NT2/D1 (cell line): ENCODE results near the gene RRBP1.

Experiments
- DNase-seq: peaks from one replicate; pipeline ENCODE4 v3.0.0-alpha.2; 2011; ENCODE audit warnings: low read depth, low spot score
- H3K27me3 ChIP-seq: 2 replicates; pipeline ENCODE4 v1.6.0; 2011; ENCODE audit warnings: mild to moderate bottlenecking; ENCODE audit not compliant: insufficient read length, insufficient read depth
- H3K36me3 ChIP-seq: 2 replicates; pipeline ENCODE4 v1.6.1; 2011; ENCODE audit warnings: mild to moderate bottlenecking, low read length, mixed read lengths; ENCODE audit not compliant: insufficient read depth, insufficient read length
- H3K4me1 ChIP-seq: 2 replicates; pipeline ENCODE4 v1.5.1; 2011; ENCODE audit not compliant: insufficient read depth, insufficient read length
- H3K4me3 ChIP-seq: 2 replicates; pipeline ENCODE4 v1.5.1; 2011; ENCODE audit warnings: low read depth; ENCODE audit not compliant: insufficient read length
- H3K9ac ChIP-seq: 2 replicates; pipeline ENCODE4 v1.6.0; 2011; ENCODE audit warnings: low read depth; ENCODE audit not compliant: insufficient read length
- H3K9me3 ChIP-seq: 2 replicates; pipeline ENCODE4 v1.5.1; 2011; ENCODE audit warnings: mild to moderate bottlenecking, low read length; ENCODE audit not compliant: insufficient read depth
- SUZ12 ChIP-seq: IDR thresholded peaks from 2 replicates; pipeline ENCODE4 v1.6.1; 2011; ENCODE audit not compliant: insufficient read length, insufficient read depth; ENCODE audit errors: extremely low read depth
- YY1 ChIP-seq: IDR thresholded peaks from 2 replicates; pipeline ENCODE4 v1.6.1; 2011; ENCODE audit not compliant: insufficient read length, insufficient read depth
- ZNF274 ChIP-seq: IDR thresholded peaks from 2 replicates; pipeline ENCODE4 v1.6.1; 2011; ENCODE audit warnings: mild to moderate bottlenecking, low read depth, low read length

Gene RRBP1

DNA sequence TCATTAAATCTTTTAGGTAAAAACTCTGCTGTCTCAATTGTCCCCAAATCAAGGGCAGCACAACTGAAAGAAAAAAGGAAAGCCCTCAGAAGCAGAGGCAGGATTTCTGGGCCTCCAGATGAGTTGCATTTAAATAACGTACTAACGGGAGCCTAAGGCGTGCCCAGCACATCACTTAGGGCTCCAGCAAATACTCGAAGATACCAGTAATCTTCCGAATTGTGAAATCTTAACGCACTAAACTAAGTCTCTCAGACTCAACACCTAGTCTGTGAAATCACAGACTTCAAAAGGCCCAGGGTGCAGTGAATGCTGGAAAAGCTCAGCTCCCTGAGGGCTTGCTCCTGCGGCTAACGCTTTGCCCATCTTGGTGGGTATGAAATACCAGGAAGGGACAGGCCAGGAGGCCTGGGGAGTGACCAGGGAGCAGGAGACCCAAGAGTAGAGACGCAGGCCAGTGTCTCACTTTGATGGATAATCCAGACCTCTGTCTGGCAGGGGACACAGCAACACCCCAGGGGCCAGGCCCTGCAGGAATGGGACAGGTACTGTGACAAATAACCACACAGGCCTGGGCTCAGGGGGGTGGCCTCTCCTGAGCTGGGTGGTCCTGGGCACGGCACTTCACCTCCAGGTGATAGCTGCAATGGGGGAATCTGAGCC lies 36.4 kb downstream of the RRBP1 start:
- H3K4me1 ChIP-seq = peaks cover 11% of the 10 kb centered on the region
- H3K9ac ChIP-seq = no peak overlapping the region
- no peak overlapping the region for H3K4me3 ChIP-seq
- TF ChIP-seq SUZ12 = no peak
- TF ChIP-seq YY1 = no peak
- no peak for TF ChIP-seq ZNF274
- H3K36me3 ChIP-seq = peaks cover 73% of the 10 kb centered on the region
- no peaks in the 10 kb centered on the region for H3K27me3 ChIP-seq
- H3K9me3 ChIP-seq = no peaks in the 10 kb centered on the region
- no peak for DNase-seq

DNA sequence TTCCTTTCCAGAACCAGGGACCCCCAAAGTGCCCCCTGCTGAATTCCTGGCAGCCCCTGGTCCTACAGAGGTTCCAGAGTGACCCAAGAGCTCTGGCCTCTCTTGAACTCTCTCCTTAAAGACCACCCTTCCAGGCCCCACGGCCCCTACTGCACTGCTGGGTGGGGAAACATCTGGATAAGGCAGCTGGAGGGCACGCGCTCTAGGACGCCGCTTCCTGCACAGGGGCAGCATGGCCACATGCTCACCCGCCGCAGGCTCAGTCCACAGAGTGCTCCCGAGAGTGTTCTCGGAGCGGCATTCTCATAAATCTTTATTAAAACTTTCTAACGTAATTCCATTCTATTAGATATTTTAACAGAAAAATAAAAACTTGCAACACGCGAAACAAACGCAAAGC lies 37.0 kb downstream of the RRBP1 start:
- H3K36me3 ChIP-seq = peaks cover 73% of the 10 kb centered on the region
- TF ChIP-seq SUZ12 (no peak), ZNF274 (no peak), YY1 (no peak)
- H3K4me1 ChIP-seq = peaks cover 11% of the 10 kb centered on the region

GRCh38 chr20:17644451-17644850 lies 37.6 kb downstream of the RRBP1 start:
- no peak overlapping the region for H3K4me3 ChIP-seq
- peaks cover 8% of the 10 kb centered on the region for H3K4me1 ChIP-seq

More for the DNA sequence above, 37.0 kb downstream of the RRBP1 start:
- H3K9me3 ChIP-seq = no peaks in the 10 kb centered on the region
- no peaks in the 10 kb centered on the region for H3K27me3 ChIP-seq
- DNase-seq = no peak
- H3K4me3 ChIP-seq = no peak overlapping the region
- H3K9ac ChIP-seq = no peak overlapping the region

DNA sequence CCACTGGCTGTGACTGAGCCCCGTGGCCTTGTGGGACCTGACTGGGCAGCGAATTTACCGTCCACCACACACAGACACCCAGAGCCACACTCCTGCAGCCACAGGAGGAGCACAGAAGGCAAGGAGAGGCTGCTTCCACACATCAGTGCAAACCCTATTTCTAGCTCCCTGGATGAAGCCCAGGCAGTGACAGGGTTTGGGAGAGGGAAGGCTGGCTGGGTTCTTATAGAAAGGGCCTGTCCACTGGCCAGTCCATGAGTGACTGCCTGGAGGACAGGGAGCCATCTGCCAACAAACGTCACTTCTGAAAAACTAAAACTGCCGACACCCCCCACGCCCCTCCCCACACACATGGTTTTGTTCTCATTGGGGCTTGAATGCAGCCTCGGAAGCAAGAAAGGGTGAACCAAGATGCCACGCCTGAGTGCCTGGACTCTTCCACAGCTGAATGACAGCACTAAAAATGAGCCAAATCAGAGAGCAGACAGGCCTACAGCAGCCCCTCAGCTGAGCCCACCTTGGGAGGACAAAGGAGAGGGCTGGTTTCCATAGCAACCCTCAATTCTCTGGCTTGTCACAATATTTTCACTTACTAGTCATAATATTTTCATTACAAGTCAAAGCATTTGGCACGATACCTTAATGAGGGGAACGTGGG lies 38.4 kb downstream of the RRBP1 start:
- Histone ChIP-seq H3K36me3 (peaks cover 73% of the 10 kb centered on the region), H3K9me3 (no peaks in the 10 kb centered on the region), H3K27me3 (no peaks in the 10 kb centered on the region), H3K9ac (no peak overlapping the region), H3K4me3 (no peak overlapping the region), H3K4me1 (peaks cover 8% of the 10 kb centered on the region)
- DNase-seq = no peak
- no peak for TF ChIP-seq ZNF274
- no peak for TF ChIP-seq YY1
- TF ChIP-seq SUZ12 = no peak

More at GRCh38 chr20:17644451-17644850, 37.6 kb downstream of the RRBP1 start:
- Histone ChIP-seq H3K9ac (no peak overlapping the region), H3K27me3 (no peaks in the 10 kb centered on the region), H3K9me3 (no peaks in the 10 kb centered on the region), H3K36me3 (peaks cover 72% of the 10 kb centered on the region)
- DNase-seq = no peak
- TF ChIP-seq ZNF274 (no peak), SUZ12 (no peak), YY1 (no peak)

DNA sequence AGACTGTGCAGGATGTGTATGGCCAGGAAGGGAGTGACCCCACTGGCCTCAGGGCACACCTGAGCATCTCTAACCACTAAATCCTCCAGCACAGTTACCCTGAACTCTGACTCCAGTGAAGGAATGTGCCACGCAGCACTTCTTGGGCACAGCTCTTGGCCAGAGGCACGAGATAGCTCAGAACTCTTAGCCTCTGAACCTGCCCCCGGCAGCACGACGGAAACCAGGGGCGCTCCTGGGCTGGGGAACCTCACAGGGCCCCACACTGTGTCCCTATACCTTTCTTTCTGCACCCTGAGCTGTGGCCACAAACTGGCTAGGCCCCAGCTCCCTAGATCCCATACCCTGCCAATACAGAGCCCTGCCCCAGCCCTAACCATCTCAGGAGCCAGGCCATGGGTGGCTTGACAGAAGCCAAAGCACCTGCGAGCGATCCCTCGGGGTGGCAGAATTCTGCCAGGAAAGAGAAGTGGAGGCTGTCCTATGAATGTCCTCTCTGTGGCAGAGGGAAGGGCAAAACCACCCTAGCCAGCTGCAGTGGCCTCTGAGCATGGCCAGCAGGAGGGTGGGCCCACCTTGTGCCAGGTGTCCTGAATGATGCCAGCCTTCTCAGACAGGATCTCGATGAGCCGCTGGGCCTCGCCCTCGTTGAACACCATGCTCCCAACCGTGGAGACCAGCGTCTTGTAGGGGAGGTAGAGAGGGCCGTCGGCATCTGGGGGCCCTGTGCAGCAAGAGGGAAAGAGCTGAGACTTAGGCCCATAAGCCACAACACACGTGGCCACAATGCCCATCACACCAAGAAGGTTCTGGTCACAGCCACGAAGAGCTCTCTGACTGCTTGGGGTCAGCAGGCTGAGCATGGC lies 39.4 kb downstream of the RRBP1 start:
- no peaks in the 10 kb centered on the region for H3K9me3 ChIP-seq
- DNase-seq = no peak
- H3K36me3 ChIP-seq = peaks cover 77% of the 10 kb centered on the region
- no peak overlapping the region for H3K9ac ChIP-seq
- no peak for TF ChIP-seq SUZ12
- no peak for TF ChIP-seq YY1
- TF ChIP-seq ZNF274 = no peak
- H3K27me3 ChIP-seq = no peaks in the 10 kb centered on the region
- H3K4me1 ChIP-seq = peaks cover 7% of the 10 kb centered on the region
- no peak overlapping the region for H3K4me3 ChIP-seq

DNA sequence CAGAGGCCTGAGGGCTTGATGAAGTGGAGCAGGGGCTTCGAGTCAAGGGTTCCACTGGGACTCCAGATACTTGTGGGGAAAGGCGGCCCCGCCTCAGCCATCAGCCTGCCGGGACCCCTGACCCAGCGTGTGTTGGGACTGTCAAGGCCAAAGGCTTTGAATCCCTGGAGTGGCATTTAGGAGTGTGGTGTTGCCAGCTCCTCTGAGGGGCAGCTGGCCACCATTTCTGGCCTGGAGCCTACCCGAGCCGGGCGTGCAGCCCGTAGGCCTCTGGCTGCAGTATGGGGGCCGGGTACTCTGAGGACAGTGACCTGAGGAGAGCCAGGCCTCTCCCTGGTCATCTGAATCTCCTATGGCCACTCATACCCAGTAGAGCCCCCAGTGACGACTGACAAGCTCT lies 40.0 kb downstream of the RRBP1 start:
- TF ChIP-seq YY1 (no peak), SUZ12 (no peak), ZNF274 (no peak)
- Histone ChIP-seq H3K9me3 (no peaks in the 10 kb centered on the region), H3K36me3 (peaks cover 77% of the 10 kb centered on the region), H3K4me3 (no peak overlapping the region), H3K9ac (no peak overlapping the region), H3K27me3 (no peaks in the 10 kb centered on the region), H3K4me1 (peaks cover 13% of the 10 kb centered on the region)
- no peak for DNase-seq

DNA sequence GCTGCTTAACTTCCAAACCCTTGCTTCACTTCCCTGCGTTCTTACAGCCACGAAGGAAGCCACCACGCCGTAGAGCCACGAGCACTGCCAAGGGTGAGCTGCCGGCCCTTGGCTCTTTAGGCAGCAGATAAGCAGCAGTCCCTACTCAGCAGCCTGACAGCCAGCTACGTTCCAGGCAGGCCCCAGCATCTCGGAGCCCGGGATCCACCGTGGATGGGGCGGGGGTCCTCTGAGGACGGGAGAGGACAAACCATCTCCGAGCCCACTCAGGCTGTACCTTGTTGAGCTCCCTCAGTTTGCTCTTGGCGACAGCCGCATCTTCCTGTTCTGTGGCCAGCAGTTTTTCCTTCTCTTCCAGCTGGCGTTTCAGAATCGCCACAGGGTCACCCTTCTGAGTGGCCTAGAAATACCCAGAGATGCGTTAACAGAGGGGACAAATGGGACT lies 40.5 kb downstream of the RRBP1 start:
- H3K36me3 ChIP-seq = peaks cover 77% of the 10 kb centered on the region
- no peak overlapping the region for H3K9ac ChIP-seq
- TF ChIP-seq SUZ12 = no peak
- TF ChIP-seq YY1 = no peak
- no peak for TF ChIP-seq ZNF274
- no peak for DNase-seq
- no peaks in the 10 kb centered on the region for H3K27me3 ChIP-seq
- H3K4me3 ChIP-seq = no peak overlapping the region
- peaks cover 13% of the 10 kb centered on the region for H3K4me1 ChIP-seq
- H3K9me3 ChIP-seq = no peaks in the 10 kb centered on the region
